Small intestine (tissue), 7 donors: ENCODE measurements around the gene MAP1LC3B. TPM values are rescaled to one million over a fixed set of nuclear protein-coding genes. Genes with fewer than 3 reads are reported as not detected.
A peak's percentile ranks its signal among the peaks of the same experiment; 100 is the strongest.

Experiments
- DNase-seq, 2 donors: peaks; one replicate each; pipeline versions ENCODE4 v3.0.0 to v3.0.0-alpha.2; 2013
- FAIRE-seq: peaks from 2 replicates; lab custom pipeline; 2012; peaks lifted over from hg19 to GRCh38; lab: Jason Lieb, UNC
- H3K27ac ChIP-seq, 3 donors: one replicate each; pipeline ENCODE4 v1.5.1; 2013; ENCODE audit warnings: low read length in 2 of 3, mild to moderate bottlenecking in 2 of 3, control low read depth in 1 of 3, inconsistent platforms in 1 of 3, low read depth in 1 of 3, moderate library complexity in 1 of 3
- H3K27me3 ChIP-seq, 3 donors: one replicate each; pipeline ENCODE4 v1.6.1; 2013; ENCODE audit warnings: low read length in 3 of 3, inconsistent platforms in 1 of 3; ENCODE audit not compliant: control insufficient read depth in 3 of 3, insufficient read depth in 3 of 3
- H3K36me3 ChIP-seq, 3 donors: one replicate each; pipeline ENCODE4 v1.6.1; 2013; ENCODE audit warnings: low read length in 3 of 3, inconsistent platforms in 1 of 3, low read depth in 1 of 3, mild to moderate bottlenecking in 1 of 3, moderate library complexity in 1 of 3; ENCODE audit not compliant: control insufficient read depth in 3 of 3, insufficient read depth in 2 of 3
- H3K4me1 ChIP-seq, 3 donors: one replicate each; pipeline ENCODE4 v1.6.1; 2013; ENCODE audit warnings: low read length in 2 of 3, inconsistent platforms in 1 of 3, low read depth in 1 of 3, mild to moderate bottlenecking in 1 of 3, moderate library complexity in 1 of 3; ENCODE audit not compliant: control insufficient read depth in 3 of 3, insufficient read depth in 2 of 3
- H3K4me3 ChIP-seq, 3 donors: one replicate each; pipeline ENCODE4 v1.5.1; 2013; ENCODE audit warnings: low read length in 3 of 3, control low read depth in 1 of 3, inconsistent platforms in 1 of 3, low read depth in 1 of 3, mild to moderate bottlenecking in 1 of 3, moderate library complexity in 1 of 3
- H3K9me3 ChIP-seq, 2 donors: one replicate each; pipeline ENCODE4 v1.6.1; 2013; ENCODE audit warnings: low read depth in 1 of 2, low read length in 1 of 2; ENCODE audit not compliant: control insufficient read depth in 2 of 2, insufficient read depth in 1 of 2
- WGBS, 3 donors: extraction: QIAGEN DNeasy Blood & Tissue Kit; methylation state at CpG; one replicate each; pipeline ENCODE4 v1.1.7; 2013; 5-methylcytosine and 5-hydroxymethylcytosine counted together
- polyA plus RNA-seq, 4 donors: library from polyadenylated mRNA; stranded (reverse) in 3 of 4; unstranded in 1 of 4; fragments of 200-250 nt in 3 of 4; fragments of 120-200 nt in 1 of 4; gene quantifications; one replicate each; pipeline versions ENCODE4 v1.2.1 to v1.2.3, GENCODE V29; 2013
- donor health status: healthy with polysubstance abuse.
- donor health status: control.
- donor health status: control.
- donor health status: Bipolar disorder and iron deficiency.
- donor health status: healthy.

Gene MAP1LC3B
- polyA plus RNA-seq, 4 donors = 35.1 to 61.1 (median 46.9) TPM

DNA sequence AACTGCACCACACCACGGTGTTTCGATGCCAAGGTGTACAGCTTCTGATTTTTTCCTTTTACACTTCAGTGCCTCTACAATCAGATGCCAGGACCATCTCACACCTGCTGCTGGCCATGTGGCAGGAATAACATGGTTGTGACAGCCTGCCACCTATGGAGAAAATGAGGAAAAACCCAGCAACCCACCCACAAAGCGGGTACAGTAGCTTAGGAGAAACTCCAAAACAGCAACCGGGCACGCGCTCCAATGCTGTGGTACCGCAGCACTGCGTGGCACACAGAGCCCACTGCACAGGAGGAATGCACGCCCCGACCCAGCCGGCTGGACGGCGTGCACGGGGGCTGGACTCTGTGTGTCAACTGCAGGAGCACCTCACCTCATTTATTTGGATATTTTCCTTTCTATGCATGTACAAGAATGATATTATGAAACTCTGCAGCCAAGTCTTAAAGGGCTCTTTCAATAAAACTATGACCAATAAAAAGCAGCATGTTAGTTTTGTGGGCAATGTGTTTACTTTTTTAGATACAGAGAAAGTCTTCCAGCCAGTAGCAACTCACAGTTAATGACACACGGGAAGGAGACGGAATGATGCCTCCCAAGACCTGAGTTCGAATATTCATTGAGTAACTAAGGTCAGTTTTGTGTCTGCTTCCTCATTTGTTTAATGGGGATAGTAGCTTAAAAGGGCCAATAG, 45.9 kb downstream of the MAP1LC3B start:
- no peaks in the 10 kb centered on the region for H3K9me3 ChIP-seq
- no peak for DNase-seq
- peaks cover 0 to 3% (median 0%) of the 10 kb centered on the region in 3 donors for H3K4me1 ChIP-seq
- WGBS, 3 donors = 92 to 93% (median 92%) methylated on average over 17 of the region's 17 CpGs
- no peak overlapping the region for H3K27ac ChIP-seq
- no peaks in the 10 kb centered on the region for H3K27me3 ChIP-seq
- H3K4me3 ChIP-seq = no peak overlapping the region
- no peak for FAIRE-seq
- peaks cover 0 to 55% (median under 1%) of the 10 kb centered on the region in 3 donors for H3K36me3 ChIP-seq

DNA sequence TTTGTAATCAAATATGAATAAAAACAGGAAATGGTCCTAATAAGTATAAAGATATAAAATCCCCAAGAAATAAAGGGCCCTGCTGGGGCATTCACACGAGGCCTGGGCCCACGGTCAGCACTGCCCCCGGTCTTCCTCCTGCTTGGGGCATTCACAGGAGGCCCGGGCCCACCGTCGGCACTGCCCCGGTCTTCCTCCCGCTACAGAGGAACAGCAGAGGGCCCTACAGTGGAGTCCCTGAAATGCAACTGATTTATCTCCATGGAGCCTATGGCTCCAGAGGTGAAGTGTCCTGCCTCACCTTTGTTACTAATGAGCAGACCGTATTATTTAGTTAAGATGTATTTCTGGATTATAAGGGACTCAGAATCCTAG, 46.5 kb downstream of the MAP1LC3B start:
- Histone ChIP-seq H3K36me3 (peaks cover 0 to 56% (median 3%) of the 10 kb centered on the region in 3 donors), H3K4me3 (no peak overlapping the region), H3K4me1 (peaks cover 0 to 3% (median 0%) of the 10 kb centered on the region in 3 donors), H3K27me3 (no peaks in the 10 kb centered on the region), H3K9me3 (peaks cover 0 to 4% of the 10 kb centered on the region in 2 donors), H3K27ac (no peak overlapping the region)
- 81 to 86% (median 83%) methylated on average over 9 of the region's 9 CpGs for WGBS, 3 donors
- no peak for FAIRE-seq
- DNase-seq = no peak

DNA sequence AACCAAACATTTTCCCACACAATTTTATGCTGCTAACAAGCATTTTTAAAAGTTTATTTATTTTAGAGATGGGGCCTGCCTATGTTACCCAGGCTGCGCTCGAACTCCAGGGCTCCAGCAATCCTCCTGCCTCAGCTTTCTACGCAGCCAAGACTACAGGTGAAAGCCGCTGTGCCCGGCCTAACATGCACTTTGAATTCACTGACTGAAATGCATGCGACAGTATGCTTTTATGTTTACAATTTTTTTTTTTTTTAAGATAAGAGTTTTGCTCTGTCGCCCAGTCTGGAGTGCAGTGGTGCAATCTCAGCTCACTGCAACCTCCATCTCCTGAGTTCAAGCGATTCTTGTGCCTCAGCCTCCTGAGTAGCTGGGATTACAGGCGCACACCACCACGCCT, 47.8 kb downstream of the MAP1LC3B start:
- FAIRE-seq = no peak
- WGBS, 3 donors = 49 to 74% (median 59%) methylated on average over 10 of the region's 10 CpGs
- peaks cover 0 to 49% (median 4%) of the 10 kb centered on the region in 3 donors for H3K36me3 ChIP-seq
- peak in 1 of 2 donors; percentile 37 for DNase-seq
- no peaks in the 10 kb centered on the region for H3K27me3 ChIP-seq
- peaks cover 0 to 16% of the 10 kb centered on the region in 2 donors for H3K9me3 ChIP-seq
- H3K27ac ChIP-seq = no peak overlapping the region
- H3K4me3 ChIP-seq = no peak overlapping the region
- peaks cover 0 to 3% (median 0%) of the 10 kb centered on the region in 3 donors for H3K4me1 ChIP-seq

DNA sequence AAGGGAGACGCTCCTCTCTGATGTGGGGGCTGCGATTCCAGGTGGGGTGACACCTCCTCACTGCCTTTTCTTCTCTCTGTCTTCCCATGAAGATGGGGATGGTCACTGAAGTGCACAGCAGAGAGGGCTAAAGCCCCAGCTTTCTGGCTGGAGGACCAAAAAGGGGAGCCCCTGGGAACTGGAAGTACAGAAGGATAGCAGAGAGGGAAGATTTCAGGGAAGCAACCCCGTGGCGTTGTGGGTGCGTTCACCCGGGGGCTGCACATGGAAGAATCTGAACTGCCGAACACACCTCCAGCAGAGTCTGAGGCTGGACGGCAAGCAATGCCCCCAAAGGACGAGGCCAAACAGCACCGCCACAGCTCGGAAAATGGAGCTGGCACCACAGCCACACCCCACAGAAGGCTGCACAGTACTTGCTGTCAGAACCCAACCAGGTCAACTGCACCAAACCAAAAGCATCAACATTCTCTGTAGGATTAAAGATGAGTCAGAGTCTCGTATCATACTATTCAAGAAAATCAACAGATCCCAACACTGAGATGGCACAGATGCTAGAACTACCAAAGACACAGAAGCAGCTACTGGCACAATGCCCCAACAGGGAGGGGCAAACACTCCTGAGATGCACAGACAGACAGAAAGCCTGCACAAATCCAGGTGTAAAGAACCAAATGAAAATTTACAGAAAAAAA, 49.9 kb downstream of the MAP1LC3B start:
- Histone ChIP-seq H3K4me1 (peaks cover 0 to 3% (median 0%) of the 10 kb centered on the region in 3 donors), H3K27me3 (no peaks in the 10 kb centered on the region), H3K27ac (no peak overlapping the region), H3K4me3 (no peak overlapping the region), H3K36me3 (peaks cover 0 to 51% (median 5%) of the 10 kb centered on the region in 3 donors), H3K9me3 (peaks cover 0 to 16% of the 10 kb centered on the region in 2 donors)
- DNase-seq = no peak
- WGBS, 3 donors = 94 to 95% (median 94%) methylated on average over 12 of the region's 12 CpGs
- FAIRE-seq = no peak

DNA sequence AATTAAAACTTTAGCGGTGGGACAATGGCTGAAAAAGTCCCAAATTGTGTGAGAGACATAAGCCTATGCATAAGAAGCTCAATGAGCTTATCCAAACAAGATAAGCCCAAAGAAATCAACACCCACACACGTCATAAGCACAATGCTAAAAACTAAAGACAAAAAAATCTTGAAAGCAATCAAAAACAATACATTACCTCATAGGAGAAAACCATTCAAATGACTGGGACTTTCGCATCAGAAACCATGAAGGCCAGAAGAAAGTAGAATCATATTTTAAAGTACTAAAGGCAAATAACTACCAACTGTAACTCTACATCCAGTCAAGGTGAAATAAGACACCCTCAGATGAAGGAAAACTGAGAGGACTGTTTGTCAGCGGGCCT, 50.4 kb downstream of the MAP1LC3B start:
- Histone ChIP-seq H3K27ac (no peak overlapping the region), H3K9me3 (peaks cover 0 to 16% of the 10 kb centered on the region in 2 donors), H3K4me3 (no peak overlapping the region), H3K4me1 (peaks cover 0 to 3% (median 0%) of the 10 kb centered on the region in 3 donors), H3K36me3 (peaks cover 0 to 49% (median 9%) of the 10 kb centered on the region in 3 donors), H3K27me3 (no peaks in the 10 kb centered on the region)
- no peak for FAIRE-seq
- WGBS, 3 donors = 81 to 88% (median 88%) methylated on average over 4 of the region's 4 CpGs
- DNase-seq = no peak

DNA sequence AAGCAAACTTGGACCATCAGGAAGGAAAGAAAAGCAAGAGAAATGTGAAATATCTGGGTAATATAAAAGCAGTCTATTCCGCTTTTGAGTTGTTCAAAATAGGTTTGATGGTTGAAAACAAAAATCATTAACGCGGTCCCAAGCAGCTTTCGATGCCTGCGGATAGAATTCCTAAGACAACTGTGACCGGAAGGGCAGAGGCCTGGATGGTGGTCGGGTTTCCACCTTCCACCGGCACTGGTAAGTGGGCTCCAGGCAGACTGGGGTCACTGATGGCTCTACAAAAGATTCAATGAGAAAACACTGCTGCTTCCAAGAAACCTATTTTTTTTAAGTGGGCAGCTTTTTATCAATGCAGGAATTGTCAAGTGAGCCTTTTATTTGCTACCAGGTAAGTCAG, 50.9 kb downstream of the MAP1LC3B start:
- no peak for FAIRE-seq

DNA sequence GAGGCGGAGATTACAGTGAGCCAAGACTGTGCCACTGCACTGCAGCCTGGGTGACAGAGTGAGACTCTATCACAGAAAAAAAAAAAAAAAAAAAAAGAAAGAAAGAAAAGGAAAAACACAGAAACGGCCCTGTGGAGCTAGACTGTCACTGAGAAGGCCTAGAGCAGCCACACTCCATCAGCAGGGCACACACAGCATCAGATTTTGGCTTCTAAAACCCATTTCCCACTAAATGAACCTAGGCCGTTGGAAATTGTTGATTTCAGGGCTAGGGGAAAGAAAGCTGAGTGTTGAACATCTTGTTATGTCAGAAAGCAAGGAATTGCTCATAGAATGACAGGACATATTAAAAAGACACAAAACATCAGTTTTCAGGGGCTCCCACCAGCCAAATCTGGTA, 51.8 kb downstream of the MAP1LC3B start:
- DNase-seq = no peak
- WGBS, 3 donors = 88 to 94% (median 93%) methylated on average over 3 of the region's 3 CpGs
- no peak for FAIRE-seq
- Histone ChIP-seq H3K4me1 (no peaks in the 10 kb centered on the region), H3K27ac (no peak overlapping the region), H3K27me3 (no peaks in the 10 kb centered on the region), H3K9me3 (peaks cover 0 to 16% of the 10 kb centered on the region in 2 donors), H3K36me3 (peaks cover 0 to 49% (median 13%) of the 10 kb centered on the region in 3 donors), H3K4me3 (no peak overlapping the region)

More for the DNA sequence above, 50.9 kb downstream of the MAP1LC3B start:
- Histone ChIP-seq H3K4me1 (peaks cover 0 to 3% (median 0%) of the 10 kb centered on the region in 3 donors), H3K27ac (no peak overlapping the region), H3K27me3 (no peaks in the 10 kb centered on the region), H3K36me3 (peaks cover 0 to 45% (median 11%) of the 10 kb centered on the region in 3 donors), H3K9me3 (peaks cover 0 to 16% of the 10 kb centered on the region in 2 donors), H3K4me3 (no peak overlapping the region)
- WGBS, 3 donors = 94 to 98% (median 96%) methylated on average over 8 of the region's 8 CpGs
- no peak for DNase-seq

DNA sequence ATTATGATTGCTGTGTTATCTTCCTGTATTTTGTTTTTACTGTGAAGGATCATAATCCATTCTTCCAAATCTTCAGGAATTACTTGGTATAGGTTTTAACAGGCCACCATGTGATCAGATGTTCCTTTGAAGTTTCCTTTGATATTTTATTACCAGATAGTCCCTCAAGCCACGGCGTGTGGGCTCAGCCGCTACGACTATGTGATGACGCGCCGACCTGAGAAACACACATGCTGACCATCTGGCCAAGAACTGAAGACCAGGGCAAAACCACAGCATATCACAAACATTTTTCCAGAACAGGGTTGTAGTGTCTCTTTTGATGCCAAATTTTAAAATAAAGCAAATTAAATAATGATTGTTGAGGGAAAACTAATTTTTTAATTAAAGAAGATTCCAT, 53.4 kb downstream of the MAP1LC3B start:
- DNase-seq (no peak), FAIRE-seq (no peak)
- no peaks in the 10 kb centered on the region for H3K4me1 ChIP-seq
- peaks cover 0 to 16% of the 10 kb centered on the region in 2 donors for H3K9me3 ChIP-seq
- no peak overlapping the region for H3K27ac ChIP-seq
- WGBS, 3 donors = 91 to 92% (median 92%) methylated on average over 7 of the region's 7 CpGs
- H3K27me3 ChIP-seq = no peaks in the 10 kb centered on the region
- peaks cover 0 to 54% (median 13%) of the 10 kb centered on the region in 3 donors for H3K36me3 ChIP-seq
- H3K4me3 ChIP-seq = no peak overlapping the region
